HCT116 (cell line): ENCODE measurements around the gene TUBB8. TPM values are rescaled to one million over a fixed set of nuclear protein-coding genes. Genes with fewer than 3 reads are reported as not detected.
A peak's percentile ranks its signal among the peaks of the same experiment; 100 is the strongest.
"Not testable (repeated sequence)": the region's sequence is repeated elsewhere in the genome, so short reads cannot be mapped to it uniquely, and the experiment has no call there.

ENCODE experiments used
- ATAC-seq: fragments of 200-7000 bp; cut with Tn5 transposase; 2 replicates; pipeline ENCODE4 v1.9.1; 2020; ENCODE audit warnings: mild to moderate bottlenecking, moderate library complexity
- BruUV-seq: library from RNA; stranded (reverse); fragments of 400-500 nt; replicated peaks from 2 replicates; lab custom pipeline; 2021; lab: Mats Ljungman, UMichigan
- CTCF ChIA-PET: fragments of 300-600 bp; sonication (Branson Sonifier 250); formaldehyde crosslinking; loops from one replicate; lab custom pipeline; 2021; ENCODE audit warnings: antibody characterized with exemption; lab: Charles Lee
- POLR2A ChIA-PET: fragments of 300-600, 350-600 bp; sonication (Branson Sonifier 250); formaldehyde crosslinking; loops from one replicate; lab custom pipeline; 2021; ENCODE audit warnings: antibody characterized with exemption; lab: Charles Lee
- RAD21 ChIA-PET, 2 experiments: fragments of 300-600 bp; sonication (Branson Sonifier 250); formaldehyde crosslinking; loops; one replicate each; lab custom pipeline; 2023; ENCODE audit warnings: low total read pairs in 2 of 2; ENCODE audit not compliant: uncharacterized antibody in 2 of 2, unreplicated experiment in 2 of 2, low non-redundant PET in 1 of 2; lab: Charles Lee
- DNase-seq: peaks from one replicate; pipeline ENCODE4 v3.0.0-alpha.2; 2010; ENCODE audit warnings: low read depth, low spot score
- H2AFZ ChIP-seq: fragments of 200-600 bp; shearing (Covaris generic), sonication (generic); 2 replicates; pipeline ENCODE4 v1.6.1; 2017; ENCODE audit warnings: low read depth, mixed run types, mixed read lengths, antibody characterized with exemption, low read length; ENCODE audit not compliant: poor library complexity, severe bottlenecking
- H3K27ac ChIP-seq: 2 replicates; pipeline ENCODE4 v1.5.1; 2012; ENCODE audit warnings: low read depth, low read length
- H3K27me3 ChIP-seq: fragments of 200-600 bp; sonication (generic); 2 replicates; pipeline ENCODE4 v1.6.1; 2016; ENCODE audit warnings: mixed run types, low read length, mixed read lengths; ENCODE audit not compliant: insufficient read depth
- H3K36me3 ChIP-seq, 2 experiments: fragments of 200-500 bp in 1 of 2; fragments of 200-600 bp in 1 of 2; sonication (Bioruptor generic) in 1 of 2; sonication (generic) in 1 of 2; 2 replicates each; pipeline versions ENCODE4 v1.5.1 to v1.6.1; 2014 to 2016; ENCODE audit warnings: low read length in 2 of 2, inconsistent platforms in 1 of 2, mixed read lengths in 1 of 2, mixed run types in 1 of 2; ENCODE audit not compliant: insufficient read depth in 2 of 2, control insufficient read depth in 1 of 2
- H3K4me1 ChIP-seq, 2 experiments: fragments of 200-600 bp in 1 of 2; sonication (generic) in 1 of 2; 2 replicates each; pipeline versions ENCODE4 v1.5.1 to v1.6.1; 2012 to 2017; ENCODE audit warnings: low read length in 2 of 2, inconsistent platforms in 1 of 2, mild to moderate bottlenecking in 1 of 2, mixed read lengths in 1 of 2, mixed run types in 1 of 2, moderate library complexity in 1 of 2; ENCODE audit not compliant: insufficient read depth in 2 of 2, control insufficient read depth in 1 of 2
- H3K4me2 ChIP-seq: fragments of 200-600 bp; sonication (generic); 2 replicates; pipeline ENCODE4 v1.6.1; 2017; ENCODE audit warnings: mixed run types, low read length, mixed read lengths
- H3K4me3 ChIP-seq, 2 experiments: fragments of 200-600 bp in 1 of 2; sonication (generic) in 1 of 2; replicated peaks in 1 of 2; 2 replicates each; pipeline ENCODE4 v1.5.1; 2011 to 2016; ENCODE audit warnings: low read length in 2 of 2, control low read depth in 1 of 2, low read depth in 1 of 2, mild to moderate bottlenecking in 1 of 2, mixed read lengths in 1 of 2, mixed run types in 1 of 2
- H3K79me2 ChIP-seq: fragments of 200-600 bp; sonication (generic); 2 replicates; pipeline ENCODE4 v1.6.1; 2017; ENCODE audit warnings: mild to moderate bottlenecking, mixed run types, low read length, moderate library complexity, mixed read lengths; ENCODE audit not compliant: insufficient read depth
- H3K9ac ChIP-seq: fragments of 200-600 bp; sonication (generic); 2 replicates; pipeline ENCODE4 v1.6.1; 2016; ENCODE audit warnings: low read length, mixed read lengths
- H3K9me2 ChIP-seq: fragments of 200-600 bp; sonication (generic), shearing (Covaris generic); 2 replicates; pipeline ENCODE4 v1.6.1; 2017; ENCODE audit warnings: mixed run types, mild to moderate bottlenecking, moderate library complexity; ENCODE audit not compliant: insufficient read depth
- H3K9me3 ChIP-seq, 2 experiments: fragments of 200-500 bp in 1 of 2; fragments of 200-600 bp in 1 of 2; sonication (Bioruptor generic) in 1 of 2; sonication (generic) in 1 of 2; 2 replicates each; pipeline ENCODE4 v1.6.1; 2014 to 2017; ENCODE audit warnings: low read length in 2 of 2, mixed read lengths in 2 of 2, inconsistent platforms in 1 of 2, low read depth in 1 of 2, mild to moderate bottlenecking in 1 of 2, mixed run types in 1 of 2, moderate library complexity in 1 of 2; ENCODE audit not compliant: control insufficient read depth in 1 of 2, insufficient read depth in 1 of 2
- H4K20me1 ChIP-seq: fragments of 200-600 bp; sonication (generic), shearing (Covaris generic); 2 replicates; pipeline ENCODE4 v1.6.1; 2017; ENCODE audit warnings: mixed run types, mild to moderate bottlenecking, moderate library complexity; ENCODE audit not compliant: insufficient read depth
- RAD21 ChIP-seq: IDR thresholded peaks from 2 replicates; pipeline ENCODE4 v1.6.1; 2012; ENCODE audit warnings: low read depth, mild to moderate bottlenecking
- intact Hi-C: fragments of 100-400 bp; cut with micrococcal nuclease; formaldehyde crosslinking; loops from 2 replicates; pipeline ENCODE4 v1.10.0; 2022
- total RNA-seq: library from RNA; stranded (reverse); gene quantifications from one replicate; pipeline ENCODE4 v1.2.1, GENCODE V29; 2021; ENCODE audit not compliant: unreplicated experiment
- TF ChIP-seq, protein P1 (sequence below), 3 experiments: fragments of 200-600 bp in 1 of 3; sonication (generic) in 1 of 3; IDR thresholded peaks in 2 of 3; conservative IDR thresholded peaks in 1 of 3; 2 replicates each; pipeline ENCODE4 v1.5.1; 2012 to 2017; ENCODE audit warnings: low read depth in 2 of 3, low read length in 2 of 3, antibody characterized with exemption in 1 of 3, borderline replicate concordance in 1 of 3, control low read depth in 1 of 3, mild to moderate bottlenecking in 1 of 3, mixed read lengths in 1 of 3, mixed run types in 1 of 3, moderate library complexity in 1 of 3; ENCODE audit not compliant: insufficient read depth in 1 of 3

Gene TUBB8
- total RNA-seq, 1 experiment from 2014 or later = 0.39 TPM

DNA sequence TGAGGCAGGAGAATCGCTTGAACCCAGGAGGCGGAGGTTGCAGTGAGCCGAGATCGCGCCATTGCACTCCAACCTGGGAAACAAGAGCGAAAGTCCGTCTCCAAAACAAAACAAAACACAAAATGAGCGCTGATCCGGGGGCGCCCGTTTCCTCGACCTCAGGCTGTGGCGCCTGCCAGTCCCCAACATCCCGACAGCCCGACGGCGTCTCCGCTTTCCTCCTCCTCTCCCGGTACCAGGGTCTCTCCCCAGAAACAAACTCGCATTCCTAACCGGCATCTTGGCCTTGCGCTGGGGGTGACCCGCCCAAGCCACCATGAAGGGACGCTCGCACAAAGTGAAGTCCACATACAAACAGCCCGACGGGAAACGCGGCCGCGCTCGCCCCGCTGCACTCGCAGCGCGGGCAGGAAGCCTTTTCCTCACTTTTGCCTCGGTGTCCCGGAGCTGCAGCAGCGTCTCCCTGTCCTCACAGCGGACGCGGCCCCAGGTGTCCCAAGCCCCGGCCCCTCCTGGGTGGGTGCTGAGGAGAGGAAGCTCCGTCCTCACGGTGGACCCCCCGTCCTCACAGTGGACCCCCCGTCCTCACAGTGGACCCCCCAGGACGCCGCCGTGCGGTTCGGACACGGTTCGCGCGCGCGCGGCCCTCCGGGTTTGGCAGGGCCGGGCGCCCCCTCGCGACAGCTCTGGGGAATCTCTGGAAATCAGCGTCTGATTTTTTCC, 24.6 kb upstream of the TUBB8 start:
- BruUV-seq, H3K9me2 ChIP-seq, POLR2A ChIA-PET, intact Hi-C loops, H3K27me3 ChIP-seq, H3K79me2 ChIP-seq, RAD21 ChIA-PET, H3K9me3 ChIP-seq, H3K36me3 ChIP-seq, H4K20me1 ChIP-seq, CTCF ChIA-PET: not testable (repeated sequence)
- ATAC-seq (peak; percentile 62), DNase-seq (peak; percentile 28)
- Histone ChIP-seq H3K4me2 (peak overlapping the region; percentile 86), H3K27ac (peak overlapping the region; percentile 34; the same call in 1 of the 2 replicates), H3K4me3 (peak overlapping the region; percentile 43 to 59), H3K9ac (peak overlapping the region; percentile 46; the same call in 1 of the 2 replicates), H3K4me1 (peaks cover 0 to 11% of the 10 kb centered on the region in 2 experiments; a peak in 1 of 4 replicates), H2AFZ (peak overlapping the region; percentile 45)
- TF ChIP-seq, protein P1, sequence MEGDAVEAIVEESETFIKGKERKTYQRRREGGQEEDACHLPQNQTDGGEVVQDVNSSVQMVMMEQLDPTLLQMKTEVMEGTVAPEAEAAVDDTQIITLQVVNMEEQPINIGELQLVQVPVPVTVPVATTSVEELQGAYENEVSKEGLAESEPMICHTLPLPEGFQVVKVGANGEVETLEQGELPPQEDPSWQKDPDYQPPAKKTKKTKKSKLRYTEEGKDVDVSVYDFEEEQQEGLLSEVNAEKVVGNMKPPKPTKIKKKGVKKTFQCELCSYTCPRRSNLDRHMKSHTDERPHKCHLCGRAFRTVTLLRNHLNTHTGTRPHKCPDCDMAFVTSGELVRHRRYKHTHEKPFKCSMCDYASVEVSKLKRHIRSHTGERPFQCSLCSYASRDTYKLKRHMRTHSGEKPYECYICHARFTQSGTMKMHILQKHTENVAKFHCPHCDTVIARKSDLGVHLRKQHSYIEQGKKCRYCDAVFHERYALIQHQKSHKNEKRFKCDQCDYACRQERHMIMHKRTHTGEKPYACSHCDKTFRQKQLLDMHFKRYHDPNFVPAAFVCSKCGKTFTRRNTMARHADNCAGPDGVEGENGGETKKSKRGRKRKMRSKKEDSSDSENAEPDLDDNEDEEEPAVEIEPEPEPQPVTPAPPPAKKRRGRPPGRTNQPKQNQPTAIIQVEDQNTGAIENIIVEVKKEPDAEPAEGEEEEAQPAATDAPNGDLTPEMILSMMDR (IDR thresholded peaks at IDR 0.05 in 2 of 3, conservative IDR thresholded peaks at IDR 0.05 in 1 of 3; ENCODE audit: borderline replicate concordance in 1 of 3, insufficient read depth in 1 of 3, low read depth in 2 of 3, low read length in 2 of 3) = peak; percentile 71 to 94 (median 72)
- TF ChIP-seq RAD21 = peak; percentile 86

DNA sequence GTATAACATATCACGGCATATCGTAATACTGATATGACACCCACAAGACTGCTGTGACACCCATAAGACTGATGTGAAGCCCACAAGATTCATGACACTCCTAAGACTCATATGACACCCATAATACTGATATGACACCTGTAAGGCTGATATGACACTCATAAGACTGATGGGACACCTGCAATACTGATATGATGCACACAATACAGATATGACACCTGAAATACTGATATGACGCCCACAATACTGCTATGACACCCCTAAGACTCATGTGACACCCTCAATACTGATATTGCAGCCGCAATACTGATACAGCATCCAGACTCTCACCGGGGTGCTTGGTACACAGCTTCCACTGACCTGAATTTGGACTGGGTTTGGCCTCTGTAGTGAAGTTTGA, 19.1 kb upstream of the TUBB8 start:
- H4K20me1 ChIP-seq, H3K9me3 ChIP-seq, H3K9me2 ChIP-seq, H3K4me2 ChIP-seq, H3K27me3 ChIP-seq, H3K4me1 ChIP-seq, ATAC-seq, H3K79me2 ChIP-seq, H2AFZ ChIP-seq, CTCF ChIA-PET, H3K27ac ChIP-seq, H3K36me3 ChIP-seq, BruUV-seq, DNase-seq, H3K9ac ChIP-seq, POLR2A ChIA-PET, intact Hi-C loops, H3K4me3 ChIP-seq, RAD21 ChIA-PET: not testable (repeated sequence)

- H3K4me2 ChIP-seq, H3K27me3 ChIP-seq, H3K9me3 ChIP-seq, BruUV-seq, DNase-seq, H3K4me3 ChIP-seq, RAD21 ChIA-PET, CTCF ChIA-PET, H3K9ac ChIP-seq, H3K27ac ChIP-seq, H3K9me2 ChIP-seq, H3K79me2 ChIP-seq, intact Hi-C loops, H3K36me3 ChIP-seq, ATAC-seq, H2AFZ ChIP-seq, POLR2A ChIA-PET, H4K20me1 ChIP-seq, H3K4me1 ChIP-seq: not testable (repeated sequence)
Measured at GRCh38 chr10:49926-50325, 830 bp upstream of the TUBB8 start.

DNA sequence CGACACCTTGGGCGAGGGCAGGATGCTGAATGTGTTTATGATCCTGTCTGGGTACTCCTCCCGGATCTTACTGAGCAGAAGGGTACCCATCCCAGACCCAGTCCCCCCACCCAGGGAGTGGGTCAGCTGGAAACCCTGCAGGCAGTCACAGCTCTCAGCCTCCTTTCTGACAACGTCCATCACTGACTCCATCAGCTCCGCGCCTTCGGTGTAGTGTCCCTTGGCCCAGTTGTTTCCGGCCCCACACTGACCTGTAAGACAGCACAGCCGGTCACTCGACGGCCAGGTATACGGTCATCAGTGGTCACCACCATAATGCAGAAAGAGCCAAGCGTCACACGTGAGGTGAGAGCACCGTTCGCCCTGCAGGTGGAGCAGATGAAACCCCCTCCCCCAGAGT, 1.2 kb downstream of the TUBB8 start:
- POLR2A ChIA-PET, H3K9me3 ChIP-seq, ATAC-seq, H4K20me1 ChIP-seq, BruUV-seq, H2AFZ ChIP-seq, DNase-seq, CTCF ChIA-PET, H3K4me2 ChIP-seq, H3K4me3 ChIP-seq, H3K36me3 ChIP-seq, intact Hi-C loops, H3K9ac ChIP-seq, H3K27ac ChIP-seq, RAD21 ChIA-PET, H3K27me3 ChIP-seq, H3K9me2 ChIP-seq, H3K79me2 ChIP-seq, H3K4me1 ChIP-seq: not testable (repeated sequence)
